ELF-1 (cell line): ENCODE results near the gene ICAM4.
"Not testable (repeated sequence)": the region's sequence is repeated elsewhere in the genome, so short reads cannot be mapped to it uniquely, and the experiment has no call there.

ENCODE experiments used
- DNase-seq: peaks from one replicate; pipeline ENCODE4 v3.0.0-alpha.2; 2016; ENCODE audit warnings: low read depth, low spot score

Gene ICAM4

GRCh38 chr19:10286803-10287737, at the start of gene ICAM4:
Gene ICAM4 (plus strand): TSS chr19:10286955. CDS start chr19:10287013, 58 bp downstream.
- peak; percentile 53 for DNase-seq

- DNase-seq = no peak
Observed at GRCh38 chr19:10237702-10238101, 49.1 kb upstream of the ICAM4 start.

GRCh38 chr19:10238172-10238783, 48.5 kb upstream of the ICAM4 start:
- no peak for DNase-seq

- DNase-seq = not testable (repeated sequence)
Observed at GRCh38 chr19:10241826-10242449, 44.8 kb upstream of the ICAM4 start.

- DNase-seq = no peak
Observed at GRCh38 chr19:10243606-10244005, 43.1 kb upstream of the ICAM4 start.

- no peak for DNase-seq
Observed at GRCh38 chr19:10245189-10245939, 41.4 kb upstream of the ICAM4 start.

GRCh38 chr19:10246511-10246910, 40.2 kb upstream of the ICAM4 start:
- DNase-seq = no peak

GRCh38 chr19:10251792-10252694, 34.7 kb upstream of the ICAM4 start, which contains the start of gene MRPL4:
Gene MRPL4 (plus strand): TSS chr19:10252214. CDS start chr19:10252254, 40 bp downstream.
- DNase-seq = peak; percentile 98

- DNase-seq = no peak
Observed at GRCh38 chr19:10252707-10253106, 34.0 kb upstream of the ICAM4 start.

- DNase-seq = no peak
Observed at GRCh38 chr19:10254244-10254643, 32.5 kb upstream of the ICAM4 start.

- no peak for DNase-seq
Observed at GRCh38 chr19:10255358-10255757, 31.4 kb upstream of the ICAM4 start.

- DNase-seq = no peak
Observed at GRCh38 chr19:10256551-10256950, 30.2 kb upstream of the ICAM4 start.

- DNase-seq = no peak
Observed at GRCh38 chr19:10256970-10257615, 29.7 kb upstream of the ICAM4 start.

GRCh38 chr19:10258080-10258710, 28.6 kb upstream of the ICAM4 start:
- DNase-seq = no peak

- DNase-seq = peak; percentile 92
Observed at GRCh38 chr19:10259162-10259905, 27.4 kb upstream of the ICAM4 start.

GRCh38 chr19:10260141-10260584, 26.6 kb upstream of the ICAM4 start:
- DNase-seq = no peak

GRCh38 chr19:10262771-10263170, 24.0 kb upstream of the ICAM4 start:
- no peak for DNase-seq

- DNase-seq = no peak
Observed at GRCh38 chr19:10266706-10267105, 20.0 kb upstream of the ICAM4 start.

GRCh38 chr19:10268071-10268470, 18.7 kb upstream of the ICAM4 start:
- DNase-seq = no peak
